ENCODE results near the gene FOXJ3. TPM values are rescaled to one million over a fixed set of nuclear protein-coding genes. Genes with fewer than 3 reads are reported as not detected.

Gene FOXJ3
- total and polyA plus RNA-seq, 2 donors from 2014 or later, result 11.8 to 45.5 TPM

DNA sequence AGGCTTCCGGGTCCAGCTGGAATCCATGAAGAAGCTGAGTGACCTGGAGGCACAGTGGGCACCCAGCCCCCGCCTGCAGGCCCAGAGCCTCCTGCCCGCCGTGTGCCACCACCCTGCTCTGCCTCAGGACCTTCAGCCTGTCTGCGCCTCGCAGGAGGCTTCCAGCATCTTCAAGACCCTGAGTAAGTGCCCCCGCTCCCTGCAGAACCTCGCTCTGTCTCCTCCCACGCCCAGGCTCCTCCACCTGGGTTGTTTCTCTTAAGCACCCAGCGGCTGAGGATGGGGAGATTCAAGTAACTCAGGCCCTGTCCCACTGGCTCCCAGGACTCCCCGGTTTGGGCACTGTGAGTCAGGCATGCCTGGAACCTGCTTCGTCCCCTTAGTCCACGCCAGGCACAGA, 180.3 kb downstream of the FOXJ3 start:
- FAIRE-seq (no peak), DNase-seq (no peak)
- TF ChIP-seq, protein P1, sequence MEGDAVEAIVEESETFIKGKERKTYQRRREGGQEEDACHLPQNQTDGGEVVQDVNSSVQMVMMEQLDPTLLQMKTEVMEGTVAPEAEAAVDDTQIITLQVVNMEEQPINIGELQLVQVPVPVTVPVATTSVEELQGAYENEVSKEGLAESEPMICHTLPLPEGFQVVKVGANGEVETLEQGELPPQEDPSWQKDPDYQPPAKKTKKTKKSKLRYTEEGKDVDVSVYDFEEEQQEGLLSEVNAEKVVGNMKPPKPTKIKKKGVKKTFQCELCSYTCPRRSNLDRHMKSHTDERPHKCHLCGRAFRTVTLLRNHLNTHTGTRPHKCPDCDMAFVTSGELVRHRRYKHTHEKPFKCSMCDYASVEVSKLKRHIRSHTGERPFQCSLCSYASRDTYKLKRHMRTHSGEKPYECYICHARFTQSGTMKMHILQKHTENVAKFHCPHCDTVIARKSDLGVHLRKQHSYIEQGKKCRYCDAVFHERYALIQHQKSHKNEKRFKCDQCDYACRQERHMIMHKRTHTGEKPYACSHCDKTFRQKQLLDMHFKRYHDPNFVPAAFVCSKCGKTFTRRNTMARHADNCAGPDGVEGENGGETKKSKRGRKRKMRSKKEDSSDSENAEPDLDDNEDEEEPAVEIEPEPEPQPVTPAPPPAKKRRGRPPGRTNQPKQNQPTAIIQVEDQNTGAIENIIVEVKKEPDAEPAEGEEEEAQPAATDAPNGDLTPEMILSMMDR (IDR thresholded peaks at IDR 0.05; ENCODE audit: borderline replicate concordance, extremely low read depth, insufficient read depth), result no peak
- Histone ChIP-seq H3K4me1 (ENCODE audit: control insufficient read depth in 2 of 3, insufficient read depth in 2 of 3, low read depth in 1 of 3, low read length in 3 of 3) (peaks cover 0 to 2% (median 0%) of the 10 kb centered on the region in 3 donors), H3K4me3 (ENCODE audit: low read length in 3 of 3) (no peak overlapping the region), H3K36me3 (ENCODE audit: control insufficient read depth in 2 of 3, insufficient read depth in 3 of 3, low read length in 3 of 3) (no peaks in the 10 kb centered on the region), H3K9ac (ENCODE audit: low read length in 3 of 3) (no peak overlapping the region), H3K27me3 (ENCODE audit: control insufficient read depth, insufficient read depth, low read length) (no peaks in the 10 kb centered on the region), H3K9me3 (ENCODE audit: control insufficient read depth in 2 of 3, insufficient read depth in 1 of 3, low read length in 3 of 3) (no peaks in the 10 kb centered on the region), H3K27ac (ENCODE audit: low read depth in 2 of 2, low read length in 2 of 2) (no peak overlapping the region)
- intact Hi-C loops (cut with DNase I), result no loop called here

DNA sequence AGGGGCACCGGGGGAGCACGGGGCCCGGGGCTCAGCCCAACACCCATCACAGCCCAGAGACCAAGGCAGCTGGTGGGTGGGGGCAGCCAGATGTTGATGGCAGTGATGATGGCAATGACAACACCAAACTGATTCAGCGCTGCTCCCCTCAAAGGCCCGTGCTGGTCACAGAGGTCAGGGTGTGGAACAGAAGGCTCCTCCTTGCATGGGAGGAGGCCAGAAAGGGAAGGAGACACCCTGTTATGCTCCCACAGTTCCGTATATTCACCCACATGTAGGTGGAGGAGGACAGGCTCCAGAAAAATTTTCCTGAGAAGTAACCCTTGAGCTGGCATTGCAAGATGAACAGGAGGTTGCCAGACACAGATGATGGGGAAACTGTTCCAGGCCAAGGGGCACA, 181.4 kb downstream of the FOXJ3 start:
- no peak overlapping the region for H3K27ac ChIP-seq (ENCODE audit: low read depth in 2 of 2, low read length in 2 of 2)
- FAIRE-seq, result no peak
- intact Hi-C loops (cut with DNase I), result no loop called here

DNA sequence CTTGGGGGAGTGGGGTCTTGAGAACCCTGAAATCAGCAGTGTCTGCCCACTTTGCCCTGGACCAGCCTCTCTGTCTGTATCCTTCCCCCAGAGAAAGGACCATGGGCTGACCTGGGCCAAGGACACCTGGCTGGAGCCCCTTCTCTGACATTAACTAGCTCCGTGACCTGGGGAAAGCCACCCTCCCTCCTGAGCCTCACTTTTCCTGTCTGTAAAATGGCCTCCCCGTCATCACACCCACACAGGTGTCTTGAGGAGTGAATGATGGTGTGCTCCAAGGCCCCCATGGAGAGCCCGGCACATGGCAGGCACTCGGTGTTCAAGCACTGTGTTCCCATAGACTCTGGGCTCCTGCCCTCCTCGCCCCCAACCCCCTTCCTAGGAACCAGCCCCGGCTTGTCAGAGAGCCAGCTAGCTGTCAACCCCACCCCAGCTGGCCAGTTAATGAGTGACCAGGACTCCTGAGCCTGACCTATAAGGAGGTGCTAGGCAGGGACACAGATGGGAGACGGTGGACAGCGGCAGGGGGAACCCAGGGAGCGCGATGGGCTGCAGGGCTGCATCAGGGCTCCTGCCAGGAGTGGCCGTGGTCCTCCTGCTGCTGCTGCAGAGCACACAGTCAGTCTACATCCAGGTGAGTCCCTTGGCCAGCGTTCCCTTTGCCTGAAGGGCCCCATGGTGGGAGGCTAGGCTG, 182.0 kb downstream of the FOXJ3 start, which contains the start of gene GUCA2B:
TSS of gene GUCA2B (plus strand) at position 504 of the 694 bp plus-strand sequence. CDS start at position 545, 41 bp downstream.
- no peak within 1 kb of the TSS for H3K27ac ChIP-seq (ENCODE audit: low read depth in 2 of 2, low read length in 2 of 2)
- no peak within 1 kb of the TSS for H3K9ac ChIP-seq (ENCODE audit: low read length in 3 of 3)
- no peak within 1 kb of the TSS for H3K4me3 ChIP-seq (ENCODE audit: low read length in 3 of 3)
- intact Hi-C loops (cut with DNase I), result no loop called here
- DNase-seq, result no peak
- TF ChIP-seq, protein P1 (IDR thresholded peaks at IDR 0.05; ENCODE audit: borderline replicate concordance, extremely low read depth, insufficient read depth), result no peak
- no peaks in the 10 kb centered on the region for H3K9me3 ChIP-seq (ENCODE audit: control insufficient read depth in 2 of 3, insufficient read depth in 1 of 3, low read length in 3 of 3)
- no peak for FAIRE-seq
- no peaks in the 10 kb centered on the region for H3K36me3 ChIP-seq (ENCODE audit: control insufficient read depth in 2 of 3, insufficient read depth in 3 of 3, low read length in 3 of 3)
- peaks cover 0 to 2% (median 0%) of the 10 kb centered on the region in 3 donors for H3K4me1 ChIP-seq (ENCODE audit: control insufficient read depth in 2 of 3, insufficient read depth in 2 of 3, low read depth in 1 of 3, low read length in 3 of 3)
- no peaks in the 10 kb centered on the region for H3K27me3 ChIP-seq (ENCODE audit: control insufficient read depth, insufficient read depth, low read length)

More for the DNA sequence above, 181.4 kb downstream of the FOXJ3 start:
- TF ChIP-seq, protein P1 (IDR thresholded peaks at IDR 0.05; ENCODE audit: borderline replicate concordance, extremely low read depth, insufficient read depth), result no peak
- no peak for DNase-seq
- peaks cover 0 to 2% (median 0%) of the 10 kb centered on the region in 3 donors for H3K4me1 ChIP-seq (ENCODE audit: control insufficient read depth in 2 of 3, insufficient read depth in 2 of 3, low read depth in 1 of 3, low read length in 3 of 3)
- no peak overlapping the region for H3K9ac ChIP-seq (ENCODE audit: low read length in 3 of 3)
- no peaks in the 10 kb centered on the region for H3K9me3 ChIP-seq (ENCODE audit: control insufficient read depth in 2 of 3, insufficient read depth in 1 of 3, low read length in 3 of 3)
- no peak overlapping the region for H3K4me3 ChIP-seq (ENCODE audit: low read length in 3 of 3)
- H3K27me3 ChIP-seq (ENCODE audit: control insufficient read depth, insufficient read depth, low read length), result no peaks in the 10 kb centered on the region
- no peaks in the 10 kb centered on the region for H3K36me3 ChIP-seq (ENCODE audit: control insufficient read depth in 2 of 3, insufficient read depth in 3 of 3, low read length in 3 of 3)
